Globus pallidus (tissue), 1 donor: ENCODE data around the gene SLC39A6.
"Not testable (repeated sequence)": the region's sequence is repeated elsewhere in the genome, so short reads cannot be mapped to it uniquely, and the experiment has no call there.

Experiments used
- DNase-seq: peaks from one replicate; pipeline ENCODE4 v3.0.0-alpha.2; 2015; ENCODE audit warnings: low spot score

Gene SLC39A6

GRCh38 chr18:36129300-36130038 is at the start of gene SLC39A6, which contains the start of gene ELP2:
Gene SLC39A6 (minus strand): TSS chr18:36129340. CDS start chr18:36127007, 2,333 bp downstream.
Gene ELP2 (plus strand): TSS chr18:36129899. CDS start chr18:36129934, 35 bp downstream.
- DNase-seq = peak; percentile 96

GRCh38 chr18:36177913-36178312 is 48.8 kb upstream of the SLC39A6 start:
- DNase-seq = no peak

- DNase-seq = no peak
Observed at GRCh38 chr18:36176711-36177110, 47.6 kb upstream of the SLC39A6 start.

GRCh38 chr18:36176177-36176584 is 47.0 kb upstream of the SLC39A6 start:
- no peak for DNase-seq

GRCh38 chr18:36175481-36175880 is 46.3 kb upstream of the SLC39A6 start:
- DNase-seq = no peak

- no peak for DNase-seq
Observed at GRCh38 chr18:36169938-36170337, 40.8 kb upstream of the SLC39A6 start.

GRCh38 chr18:36168296-36168695 is 39.2 kb upstream of the SLC39A6 start:
- not testable (repeated sequence) for DNase-seq

- no peak for DNase-seq
Observed at GRCh38 chr18:36167692-36168218, 38.6 kb upstream of the SLC39A6 start.

GRCh38 chr18:36162981-36163380 is 33.8 kb upstream of the SLC39A6 start:
- no peak for DNase-seq

GRCh38 chr18:36160959-36161371 is 31.8 kb upstream of the SLC39A6 start:
- DNase-seq = no peak

- DNase-seq = no peak
Observed at GRCh38 chr18:36158266-36158867, 29.2 kb upstream of the SLC39A6 start.

GRCh38 chr18:36157441-36157840 is 28.3 kb upstream of the SLC39A6 start:
- no peak for DNase-seq

- DNase-seq = no peak
Observed at GRCh38 chr18:36155851-36156757, 27.0 kb upstream of the SLC39A6 start.

GRCh38 chr18:36153771-36154170 is 24.6 kb upstream of the SLC39A6 start:
- no peak for DNase-seq

GRCh38 chr18:36153203-36153602 is 24.1 kb upstream of the SLC39A6 start:
- DNase-seq = no peak

- DNase-seq = no peak
Observed at GRCh38 chr18:36152781-36153180, 23.6 kb upstream of the SLC39A6 start.

GRCh38 chr18:36149514-36150289 is 20.6 kb upstream of the SLC39A6 start:
- no peak for DNase-seq

- no peak for DNase-seq
Observed at GRCh38 chr18:36143391-36143790, 14.3 kb upstream of the SLC39A6 start.

GRCh38 chr18:36142751-36143150 is 13.6 kb upstream of the SLC39A6 start:
- DNase-seq = no peak

GRCh38 chr18:36141576-36141975 is 12.4 kb upstream of the SLC39A6 start:
- no peak for DNase-seq

GRCh38 chr18:36139245-36139644 is 10.1 kb upstream of the SLC39A6 start:
- DNase-seq = no peak
